GM12891 (cell line): ENCODE data around the gene WASL.

Experiments
- PAX5 ChIP-seq: IDR thresholded peaks from 2 replicates; pipeline ENCODE4 v1.6.1; 2011; ENCODE audit warnings: low read length, moderate library complexity, mild to moderate bottlenecking; ENCODE audit not compliant: insufficient read depth, severe bottlenecking
- POLR2A ChIP-seq: IDR thresholded peaks from 2 replicates; pipeline ENCODE4 v1.6.1; 2011; ENCODE audit warnings: low read depth, low read length, control low read depth
- POLR2AphosphoS5 ChIP-seq: IDR thresholded peaks from 2 replicates; pipeline ENCODE4 v1.6.1; 2011; ENCODE audit warnings: low read depth, low read length, control low read depth
- POU2F2 ChIP-seq: IDR thresholded peaks from 2 replicates; pipeline ENCODE4 v1.6.1; 2011; ENCODE audit warnings: low read depth, mild to moderate bottlenecking, control low read depth, low read length, moderate library complexity
- SPI1 ChIP-seq: IDR thresholded peaks from 2 replicates; pipeline ENCODE4 v1.6.1; 2011; ENCODE audit warnings: low read depth, low read length, control low read depth
- TAF1 ChIP-seq: IDR thresholded peaks from 2 replicates; pipeline ENCODE4 v1.6.1; 2011; ENCODE audit warnings: low read depth, low read length, control low read depth

DNA sequence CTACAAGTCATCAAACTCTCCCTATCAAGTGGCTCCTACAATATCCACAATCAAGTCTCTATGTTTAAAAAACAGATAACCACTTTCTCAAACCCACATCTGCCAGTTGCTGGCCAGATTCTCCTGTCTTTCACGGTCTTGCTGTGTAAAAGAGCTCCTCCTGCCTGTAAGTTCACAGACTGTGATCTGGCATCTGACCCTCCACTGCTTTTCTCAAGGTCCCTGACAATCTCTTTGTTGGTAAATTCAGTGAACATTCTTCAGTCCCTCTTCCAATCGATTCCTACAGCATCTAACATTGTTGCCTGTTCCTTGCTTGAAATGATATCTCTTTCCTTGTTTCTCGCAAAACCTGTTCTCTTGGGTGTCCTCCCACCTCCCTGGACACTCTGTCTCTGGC lies 111.6 kb downstream of the WASL start:
- TF ChIP-seq TAF1 = no peak
- TF ChIP-seq POLR2A = no peak
- TF ChIP-seq POU2F2 = no peak
- no peak for TF ChIP-seq POLR2AphosphoS5
- no peak for TF ChIP-seq SPI1
- TF ChIP-seq PAX5 = no peak
